GM21423 (cell line): ENCODE measurements around the gene ATP8B1.
"Not testable (repeated sequence)": the region's sequence is repeated elsewhere in the genome, so short reads cannot be mapped to it uniquely, and the experiment has no call there.

Experiments
- ATAC-seq: cut with Tn5 transposase; IDR thresholded peaks from one replicate; pipeline ENCODE4 v1.9.1; 2021; ENCODE audit warnings: mild to moderate bottlenecking, moderate library complexity; ENCODE audit not compliant: unreplicated experiment

Gene ATP8B1

GRCh38 chr18:57733861-57734260 lies 69.3 kb downstream of the ATP8B1 start:
- ATAC-seq, result no peak

DNA sequence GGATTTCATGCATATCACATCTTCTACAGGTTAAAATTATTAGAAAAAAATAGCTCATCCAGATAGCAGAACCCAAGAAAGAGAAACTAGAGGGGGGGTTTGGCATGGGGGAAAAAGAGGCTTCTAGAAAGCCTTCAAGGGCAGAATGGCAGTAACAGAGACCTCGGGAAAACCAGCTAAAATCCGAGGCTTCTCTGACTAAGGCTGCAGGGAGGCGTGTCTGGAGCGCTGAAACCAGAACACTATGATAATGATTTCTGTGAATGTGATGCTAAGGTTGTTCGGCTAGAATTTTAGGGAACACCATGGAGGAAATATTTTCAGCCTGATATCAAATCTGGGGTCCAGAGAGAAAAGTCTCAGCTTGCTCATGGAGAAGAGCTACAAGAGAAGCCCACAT lies 73.0 kb downstream of the ATP8B1 start:
- ATAC-seq, result no peak

- ATAC-seq, result no peak
These were observed 74.1 kb downstream of the ATP8B1 start for GRCh38 chr18:57728941-57729511.

GRCh38 chr18:57727952-57728807 lies 74.9 kb downstream of the ATP8B1 start:
- no peak for ATAC-seq

GRCh38 chr18:57719211-57719935 lies 83.7 kb downstream of the ATP8B1 start:
- not testable (repeated sequence) for ATAC-seq

DNA sequence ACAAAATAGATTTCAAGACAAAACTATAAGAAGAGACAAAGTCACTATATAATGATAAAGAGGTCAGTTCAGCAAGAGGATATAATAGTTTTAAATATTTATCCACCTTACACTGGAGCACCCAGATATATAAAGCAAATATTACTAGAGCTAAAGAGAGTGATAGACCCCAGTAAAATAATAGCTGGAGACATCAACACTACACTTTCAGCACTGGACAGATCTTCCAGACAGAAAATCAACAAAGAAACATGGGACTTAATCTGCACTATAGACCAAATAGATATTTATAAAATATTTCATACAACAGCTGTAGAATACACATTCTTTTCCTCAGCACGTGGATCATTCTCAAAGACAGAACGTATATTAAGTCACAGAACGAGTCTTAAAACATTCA lies 86.6 kb downstream of the ATP8B1 start:
- ATAC-seq, result no peak

DNA sequence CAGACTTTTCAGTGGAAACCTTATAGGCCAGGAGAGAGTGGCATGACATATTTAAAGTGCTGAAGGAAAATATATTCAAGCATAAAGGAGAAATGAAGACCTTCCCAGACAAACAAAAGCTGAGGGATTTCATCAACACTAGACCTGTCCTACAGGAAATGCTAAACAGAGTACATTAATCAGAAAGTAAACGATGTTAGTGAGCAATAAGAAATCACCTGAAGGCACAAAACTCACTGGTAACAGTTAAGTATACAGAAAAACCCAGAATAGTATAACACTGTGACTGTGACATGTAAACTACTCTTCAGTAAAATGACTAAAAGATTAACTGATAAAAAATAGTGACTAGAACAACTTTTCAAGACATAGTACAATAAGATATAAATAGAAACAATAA lies 87.4 kb downstream of the ATP8B1 start:
- no peak for ATAC-seq

GRCh38 chr18:57715073-57715472 lies 88.0 kb downstream of the ATP8B1 start:
- ATAC-seq, result no peak

DNA sequence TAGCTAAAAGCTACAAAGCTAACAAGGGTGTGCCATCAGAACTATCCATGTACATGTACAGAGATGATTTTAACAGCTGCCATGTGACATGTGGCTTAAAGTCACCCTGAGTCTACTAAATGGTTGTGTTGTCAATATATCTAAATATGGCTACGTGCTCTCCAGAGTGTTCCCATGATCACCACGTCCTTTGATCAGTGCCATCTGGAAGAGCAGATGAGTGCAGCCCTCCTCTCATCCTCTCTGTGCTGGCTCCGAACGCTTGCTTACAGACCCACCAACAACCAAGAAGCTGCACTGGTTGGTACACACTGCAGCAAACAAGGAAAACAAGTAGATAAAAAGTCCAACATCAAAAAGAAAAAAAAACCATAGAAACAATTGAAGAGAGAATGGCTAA lies 92.9 kb downstream of the ATP8B1 start:
- no peak for ATAC-seq

- ATAC-seq, result no peak
These were observed 93.8 kb downstream of the ATP8B1 start for GRCh38 chr18:57709335-57709734.

DNA sequence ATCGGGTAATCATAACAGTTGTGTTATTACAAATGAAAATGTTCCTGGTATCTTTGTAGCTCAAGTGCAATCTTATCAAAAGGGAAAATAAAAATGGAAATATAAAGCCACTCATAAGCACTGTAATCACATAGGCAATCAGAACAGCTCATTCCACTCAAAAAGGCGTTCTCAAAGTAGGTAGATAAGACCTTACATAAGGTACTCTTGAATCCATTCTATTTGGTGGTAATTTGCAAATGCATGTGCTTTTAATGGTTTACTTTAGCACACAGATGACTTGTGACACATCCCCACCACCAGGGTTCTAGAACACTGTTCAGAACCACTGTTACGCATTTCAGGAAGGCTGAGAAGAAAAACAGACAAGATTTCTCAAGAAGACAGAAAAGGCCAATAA lies 94.8 kb downstream of the ATP8B1 start:
- no peak for ATAC-seq

GRCh38 chr18:57705832-57706595 lies 97.1 kb downstream of the ATP8B1 start:
- ATAC-seq, result no peak

DNA sequence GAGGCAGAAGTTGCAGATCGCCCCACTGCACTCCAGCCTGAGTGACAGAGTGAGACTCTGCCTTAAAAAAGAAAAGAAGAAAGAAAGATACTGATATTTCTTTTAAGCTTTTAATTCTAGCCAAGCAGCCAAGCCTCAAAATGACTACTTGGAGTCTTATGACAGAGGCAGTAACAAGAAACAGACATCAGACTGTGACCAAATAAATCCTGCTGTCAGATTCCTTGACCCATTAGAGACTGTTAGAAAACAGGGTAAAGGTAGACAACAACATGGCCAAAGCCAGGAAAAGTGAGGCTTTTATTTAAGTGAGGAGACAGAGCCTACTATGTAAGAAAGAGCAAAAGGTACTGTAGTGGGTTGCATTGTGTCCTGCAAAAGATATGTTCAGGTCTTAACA lies 98.1 kb downstream of the ATP8B1 start:
- no peak for ATAC-seq

DNA sequence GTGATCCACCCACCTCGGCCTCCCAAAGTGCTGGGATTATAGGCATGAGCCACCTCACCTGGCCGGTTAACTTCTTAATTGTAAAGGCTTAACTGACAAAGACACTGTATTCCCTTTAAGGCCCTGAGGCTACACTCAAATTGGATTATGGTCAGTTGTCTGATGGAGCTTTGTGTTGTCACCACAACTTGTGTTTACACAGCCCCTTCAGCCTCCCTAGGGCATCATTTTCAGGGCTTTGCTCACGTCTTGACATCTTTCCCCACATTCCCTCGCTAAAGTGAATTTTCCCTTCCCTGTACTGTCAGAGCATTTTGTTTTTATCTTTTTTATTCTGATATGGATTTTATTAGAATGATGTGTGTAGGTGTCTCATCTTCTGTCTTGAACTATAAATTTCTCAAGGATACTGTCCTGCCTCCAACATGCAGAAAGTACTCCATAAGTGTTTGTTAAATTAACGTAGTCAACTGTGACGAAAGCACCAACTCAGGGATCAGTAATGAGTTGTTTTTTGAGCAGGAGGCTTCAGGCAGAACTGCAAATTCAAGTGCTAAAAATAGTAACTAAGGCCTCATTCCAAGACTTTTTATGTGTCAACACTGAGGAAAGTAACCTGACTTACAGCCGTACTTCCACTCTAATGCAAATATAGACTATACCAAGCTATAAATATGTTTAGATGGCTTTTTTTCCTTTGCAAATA lies 104.4 kb downstream of the ATP8B1 start:
- ATAC-seq, result no peak

- ATAC-seq, result no peak
These were observed 105.7 kb downstream of the ATP8B1 start for GRCh38 chr18:57697426-57697825.

- ATAC-seq, result no peak
These were observed 106.8 kb downstream of the ATP8B1 start for GRCh38 chr18:57696271-57696670.

- ATAC-seq, result no peak
These were observed 111.8 kb downstream of the ATP8B1 start for GRCh38 chr18:57691363-57691762.

DNA sequence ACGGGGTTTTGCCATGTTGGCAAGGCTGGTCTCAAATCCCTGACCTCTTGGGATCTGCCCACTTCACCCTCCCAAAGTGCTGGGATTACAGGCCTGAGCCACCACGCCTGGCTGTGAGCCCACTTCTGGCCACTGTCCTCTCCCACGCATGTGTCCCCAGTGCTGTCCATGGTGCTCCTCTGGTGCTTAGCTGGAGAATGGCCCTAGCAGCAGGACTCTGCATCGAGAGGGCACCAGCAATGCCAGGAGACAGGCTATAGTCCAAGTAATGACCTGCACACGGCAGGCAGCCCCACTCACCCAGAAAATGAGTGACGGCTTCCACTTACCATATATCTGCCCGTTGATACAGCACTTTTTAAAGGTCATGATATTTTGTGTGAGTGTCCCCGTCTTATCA lies 115.1 kb downstream of the ATP8B1 start:
- no peak for ATAC-seq

- no peak for ATAC-seq
These were observed 119.6 kb downstream of the ATP8B1 start for GRCh38 chr18:57683470-57683869.
